Smooth muscle cell of the coronary artery (primary cell): ENCODE measurements around the gene LRRC37A2. TPM values are rescaled to one million over a fixed set of nuclear protein-coding genes. Genes with fewer than 3 reads are reported as not detected.

ENCODE experiments used
- total RNA-seq: library from RNA; depleted of rRNA; stranded (reverse); fragments of >200 nt; gene quantifications from 2 replicates; pipeline ENCODE4 v1.2.3, GENCODE V29; 2014; ENCODE audit warnings: low replicate concordance

The LRRC37A2 gene
- total RNA-seq, result 1.2 and 1.6 TPM in 2 replicates

GRCh38 chr17:46512168-46512567 is at the start of gene LRRC37A2:
Gene LRRC37A2 (plus strand): TSS chr17:46512468. CDS start chr17:46512713, 245 bp downstream.

GRCh38 chr17:46579083-46580075 is 67.1 kb downstream of the LRRC37A2 start, which contains the start of gene ARL17A:
Gene ARL17A (minus strand): TSS chr17:46579691. CDS start chr17:46576322, 3,369 bp downstream.

DNA sequence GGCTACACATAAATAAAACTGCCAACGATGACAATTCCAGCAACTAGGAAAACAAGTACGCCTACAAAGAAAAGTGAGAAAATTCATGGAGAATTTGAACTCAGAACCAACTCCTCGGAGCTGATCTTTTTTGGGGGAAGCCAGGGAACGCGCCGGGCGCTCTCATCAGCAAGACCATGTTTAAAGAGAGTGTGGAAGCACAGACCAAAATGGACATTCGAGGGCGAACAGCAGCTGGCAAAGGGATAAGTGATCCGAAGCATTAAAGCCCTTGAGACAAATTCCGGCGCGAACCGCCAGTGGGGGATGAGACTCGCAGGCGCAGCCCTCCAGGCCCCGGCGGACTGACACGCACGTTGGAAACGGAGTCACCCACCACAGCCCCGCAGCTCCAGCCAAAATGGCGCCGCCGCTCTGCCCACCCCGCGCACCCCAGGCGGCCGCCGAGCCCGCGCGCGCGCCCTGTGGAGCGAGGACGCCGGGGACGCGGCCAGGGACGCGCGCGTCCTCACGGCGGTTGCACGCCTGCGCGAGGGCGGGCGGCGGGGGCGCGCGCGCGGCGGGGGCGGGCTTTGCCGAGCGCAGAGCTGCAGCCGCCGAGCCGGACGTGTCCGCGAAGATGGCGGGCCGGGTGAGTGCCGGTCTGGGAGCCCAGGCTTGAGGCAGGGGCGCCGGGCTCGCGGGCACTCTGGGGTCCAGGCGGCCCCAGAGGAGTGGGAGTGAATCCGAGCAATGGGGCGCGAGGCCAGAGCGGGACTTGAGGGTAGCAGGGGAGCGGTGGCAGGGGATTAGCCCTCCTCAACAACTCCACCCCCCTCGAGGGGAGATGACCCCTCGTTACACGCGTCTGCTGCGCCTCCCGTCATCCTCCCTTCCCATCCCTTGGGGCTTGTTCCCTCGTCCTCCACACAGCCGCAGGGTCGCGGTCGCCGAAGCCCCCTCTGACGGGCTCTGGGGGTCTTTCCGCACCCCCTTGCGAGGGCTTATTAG is 78.2 kb downstream of the LRRC37A2 start, which contains the start of gene NSF:
Gene NSF, plus strand, starts transcription at position 513 of the 990 bp plus-strand sequence. Its CDS starts 107 bp downstream, at position 620.

Other genes with a start within 250 kb of the LRRC37A2 start
- gene LRRC37A, start 217.3 kb upstream of the LRRC37A2 start, total RNA-seq, result 0.70 and 1.2 TPM in 2 replicates
- 2.0 and 2.2 TPM in 2 replicates for gene ARL17B, start 150.7 kb upstream of the LRRC37A2 start, total RNA-seq
- gene ARL17A, start 67.2 kb downstream of the LRRC37A2 start, total RNA-seq, result 1.3 and 2.1 TPM in 2 replicates
- 39.2 and 49.4 TPM in 2 replicates for gene NSF, start 78.2 kb downstream of the LRRC37A2 start, total RNA-seq